NCI-H1436 treated with DMSO at 0.1 percent for 48 hours (cell line): ENCODE measurements around the gene OR2L8.

Experiments used
- DNase-seq: peaks from one replicate; lab custom pipeline; 2025; lab: John Stamatoyannopoulos, UW

Gene OR2L8

DNA sequence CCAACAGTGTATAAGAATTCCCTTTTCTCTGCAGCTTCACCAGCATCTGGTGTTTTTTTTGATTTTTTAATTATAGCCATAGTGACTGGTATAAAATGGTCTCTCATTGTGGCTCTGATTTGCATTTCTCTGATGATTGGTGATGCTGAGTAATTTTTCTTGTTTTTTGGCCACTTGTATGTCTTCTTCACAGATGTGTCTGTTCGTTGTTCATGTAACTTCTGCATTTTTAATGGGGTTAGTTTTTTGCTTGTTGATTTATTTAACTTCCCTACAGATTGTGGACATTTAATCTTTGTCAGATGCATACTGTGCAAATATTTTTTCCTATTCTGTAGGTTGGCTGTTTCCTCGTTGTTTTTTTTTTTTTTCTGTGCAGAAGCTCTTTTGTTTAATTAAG is 44.3 kb downstream of the OR2L8 start:
- DNase-seq, result no peak

DNA sequence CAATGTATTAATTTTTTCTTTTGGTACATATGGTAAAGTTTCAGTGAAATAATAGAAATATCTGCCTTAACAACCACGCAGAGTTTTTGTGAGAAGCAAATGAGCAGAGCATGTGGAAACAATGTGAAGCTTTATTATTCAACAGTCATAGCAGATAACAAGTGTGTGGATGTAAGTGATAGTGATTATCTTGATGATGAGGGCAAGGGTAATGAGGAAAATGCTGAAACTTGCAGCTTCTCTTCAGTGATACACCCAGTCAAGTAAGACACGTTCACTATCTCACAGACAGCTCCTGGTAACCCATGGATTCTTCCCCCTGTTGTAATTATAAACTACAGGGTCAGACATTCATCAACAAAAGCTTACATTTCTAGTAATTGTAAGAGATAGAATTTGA is 50.2 kb downstream of the OR2L8 start:
- DNase-seq, result no peak
